ENCODE measurements around the gene CUX1.
"Not testable (repeated sequence)": the region's sequence is repeated elsewhere in the genome, so short reads cannot be mapped to it uniquely, and the experiment has no call there.

CUX1 gene

GRCh38 chr7:101828301-101829020, 11.0 kb downstream of the CUX1 start:
- no peak for DNase-seq (ENCODE audit: low read depth)
- H3K4me3 ChIP-seq (ENCODE audit: low read depth, low read length) = no peak overlapping the region
- TF ChIP-seq CTCF (IDR thresholded peaks at IDR 0.05; ENCODE audit: control insufficient read depth, extremely low read depth, insufficient read depth) = no peak

- TF ChIP-seq CTCF (IDR thresholded peaks at IDR 0.05; ENCODE audit: control insufficient read depth, extremely low read depth, insufficient read depth) = no peak
- no peak for DNase-seq (ENCODE audit: low read depth)
- H3K4me3 ChIP-seq (ENCODE audit: low read depth, low read length) = no peak overlapping the region
Measured at GRCh38 chr7:101829374-101829773, 11.9 kb downstream of the CUX1 start.

- no peak for DNase-seq (ENCODE audit: low read depth)
- no peak overlapping the region for H3K4me3 ChIP-seq (ENCODE audit: low read depth, low read length)
- no peak for TF ChIP-seq CTCF (IDR thresholded peaks at IDR 0.05; ENCODE audit: control insufficient read depth, extremely low read depth, insufficient read depth)
Measured at GRCh38 chr7:101829821-101830220, 12.4 kb downstream of the CUX1 start.

- DNase-seq (ENCODE audit: low read depth); H3K4me3 ChIP-seq (ENCODE audit: low read depth, low read length): not testable (repeated sequence)
Measured at GRCh38 chr7:101831396-101831795, 14.0 kb downstream of the CUX1 start.

- no peak for TF ChIP-seq CTCF (IDR thresholded peaks at IDR 0.05; ENCODE audit: control insufficient read depth, extremely low read depth, insufficient read depth)
- DNase-seq (ENCODE audit: low read depth) = no peak
Measured at GRCh38 chr7:101832205-101832631, 14.8 kb downstream of the CUX1 start.

GRCh38 chr7:101832685-101833375, 15.4 kb downstream of the CUX1 start:
- no peak overlapping the region for H3K4me3 ChIP-seq (ENCODE audit: low read depth, low read length)

More at GRCh38 chr7:101832205-101832631, 14.8 kb downstream of the CUX1 start:
- no peak overlapping the region for H3K4me3 ChIP-seq (ENCODE audit: low read depth, low read length)

More at GRCh38 chr7:101832685-101833375, 15.4 kb downstream of the CUX1 start:
- DNase-seq (ENCODE audit: low read depth) = no peak
- TF ChIP-seq CTCF (IDR thresholded peaks at IDR 0.05; ENCODE audit: control insufficient read depth, extremely low read depth, insufficient read depth) = no peak
